Measurements from ENCODE around the gene DHCR24. TPM values are rescaled to one million over a fixed set of nuclear protein-coding genes. Genes with fewer than 3 reads are reported as not detected.
A peak's percentile ranks its signal among the peaks of the same experiment; 100 is the strongest.

DHCR24 gene
- total RNA-seq, 4 donors from 2014 or later, result 64.9 to 181 (median 125) TPM

DNA sequence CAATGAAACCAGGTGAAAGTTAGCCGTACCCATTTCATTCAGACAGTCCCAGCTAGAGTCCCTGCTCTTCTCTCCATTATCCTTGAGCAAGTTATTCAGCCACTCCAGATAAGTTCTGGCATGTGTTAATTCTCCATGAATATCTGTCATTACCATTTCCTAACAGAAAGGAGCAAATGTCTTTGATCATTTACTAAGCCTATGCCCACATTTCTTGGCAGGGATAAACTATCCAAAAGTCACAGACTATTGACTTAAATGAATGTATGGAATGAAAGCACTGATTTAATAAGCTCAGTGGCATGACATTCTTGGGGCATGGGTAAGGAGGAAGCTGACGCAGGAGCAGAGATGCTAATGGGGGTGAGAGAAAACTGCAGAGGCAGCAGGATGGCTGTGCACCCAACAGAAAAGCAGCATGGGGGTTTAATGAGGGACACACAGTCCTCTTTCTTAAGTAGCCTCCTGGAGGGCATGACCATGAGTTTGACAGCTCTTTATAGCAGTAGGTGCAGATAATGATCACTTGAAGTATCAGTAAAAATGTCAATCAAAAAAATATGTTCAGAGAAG lies 17.6 kb upstream of the DHCR24 start:
- DNase-seq (ENCODE audit: low spot score) (no peak), ATAC-seq (ENCODE audit: low FRiP score) (no peak)
- TF ChIP-seq, protein P1, sequence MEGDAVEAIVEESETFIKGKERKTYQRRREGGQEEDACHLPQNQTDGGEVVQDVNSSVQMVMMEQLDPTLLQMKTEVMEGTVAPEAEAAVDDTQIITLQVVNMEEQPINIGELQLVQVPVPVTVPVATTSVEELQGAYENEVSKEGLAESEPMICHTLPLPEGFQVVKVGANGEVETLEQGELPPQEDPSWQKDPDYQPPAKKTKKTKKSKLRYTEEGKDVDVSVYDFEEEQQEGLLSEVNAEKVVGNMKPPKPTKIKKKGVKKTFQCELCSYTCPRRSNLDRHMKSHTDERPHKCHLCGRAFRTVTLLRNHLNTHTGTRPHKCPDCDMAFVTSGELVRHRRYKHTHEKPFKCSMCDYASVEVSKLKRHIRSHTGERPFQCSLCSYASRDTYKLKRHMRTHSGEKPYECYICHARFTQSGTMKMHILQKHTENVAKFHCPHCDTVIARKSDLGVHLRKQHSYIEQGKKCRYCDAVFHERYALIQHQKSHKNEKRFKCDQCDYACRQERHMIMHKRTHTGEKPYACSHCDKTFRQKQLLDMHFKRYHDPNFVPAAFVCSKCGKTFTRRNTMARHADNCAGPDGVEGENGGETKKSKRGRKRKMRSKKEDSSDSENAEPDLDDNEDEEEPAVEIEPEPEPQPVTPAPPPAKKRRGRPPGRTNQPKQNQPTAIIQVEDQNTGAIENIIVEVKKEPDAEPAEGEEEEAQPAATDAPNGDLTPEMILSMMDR (IDR thresholded peaks at IDR 0.05), result no peak

DNA sequence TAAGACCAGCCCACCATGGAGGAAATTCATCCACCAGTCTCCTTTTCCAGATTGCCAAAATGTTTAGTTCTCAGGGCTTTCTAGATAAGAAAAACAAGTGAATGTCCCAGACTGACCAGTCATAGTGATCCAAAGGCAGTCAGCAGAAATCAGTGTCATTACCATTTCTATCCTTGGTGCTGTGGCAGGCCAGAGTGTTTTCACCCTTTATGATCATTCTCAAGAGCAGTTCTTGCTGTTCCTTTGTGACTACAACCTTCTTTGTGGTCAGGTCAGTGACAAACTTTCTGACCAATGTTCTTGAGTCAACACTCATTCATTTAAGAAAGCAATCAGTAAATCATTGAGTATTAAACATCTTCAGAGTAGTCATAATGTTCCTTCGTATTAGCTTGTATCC lies 7.3 kb upstream of the DHCR24 start:
- DNase-seq (ENCODE audit: low spot score) (no peak), ATAC-seq (ENCODE audit: low FRiP score) (no peak)
- TF ChIP-seq, protein P1 (IDR thresholded peaks at IDR 0.05), result no peak

DNA sequence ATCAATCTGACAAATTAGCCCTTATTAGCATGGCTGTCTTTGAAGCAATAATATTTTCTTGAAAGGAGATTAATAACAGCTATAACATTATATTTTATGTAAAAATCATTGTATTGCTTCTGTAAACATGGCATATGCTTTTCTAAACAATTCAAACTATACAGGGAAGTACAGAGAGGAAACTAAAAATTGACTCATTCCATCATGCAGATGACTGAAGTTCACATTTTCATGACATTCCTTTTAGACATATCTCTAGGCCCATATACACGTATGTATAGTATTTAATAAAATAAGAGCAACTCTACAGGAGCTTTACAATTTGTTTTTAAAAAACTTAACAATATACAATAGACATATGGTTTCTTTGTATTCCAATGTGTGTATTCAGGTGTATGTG lies 5.6 kb upstream of the DHCR24 start:
- no peak for ATAC-seq (ENCODE audit: low FRiP score)
- DNase-seq (ENCODE audit: low spot score), result no peak
- TF ChIP-seq, protein P1 (IDR thresholded peaks at IDR 0.05), result no peak

DNA sequence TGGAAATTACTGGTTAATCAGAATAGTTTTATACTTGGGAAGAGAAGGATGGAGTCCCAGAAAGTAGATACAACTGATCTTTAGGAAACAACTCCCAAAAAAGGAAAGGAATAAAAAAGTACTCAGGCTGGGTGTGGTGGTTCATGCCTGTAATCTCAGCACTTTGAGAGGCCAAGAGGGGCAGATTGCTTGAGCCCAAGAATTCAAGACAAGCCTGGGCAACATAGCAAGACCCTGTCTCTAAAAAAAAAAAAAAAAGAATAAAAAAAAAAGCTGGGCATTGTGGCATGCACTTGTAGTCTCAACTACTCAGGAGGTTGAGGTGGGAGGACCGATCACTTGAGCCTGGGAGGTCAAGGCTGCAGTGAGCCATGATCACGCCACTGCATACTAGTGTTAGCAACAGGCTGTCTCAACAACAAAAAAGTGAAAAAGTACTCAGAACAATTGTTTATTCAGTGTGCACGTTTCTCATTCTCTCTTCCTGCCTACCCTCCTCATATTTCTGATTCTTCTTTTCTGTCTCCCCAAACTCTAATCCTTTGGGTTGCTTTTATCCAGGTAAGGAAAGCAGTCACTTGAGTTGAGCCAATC lies 2.2 kb upstream of the DHCR24 start:
- TF ChIP-seq, protein P1 (IDR thresholded peaks at IDR 0.05), result no peak
- DNase-seq (ENCODE audit: low spot score), result no peak
- ATAC-seq (ENCODE audit: low FRiP score), result no peak

DNA sequence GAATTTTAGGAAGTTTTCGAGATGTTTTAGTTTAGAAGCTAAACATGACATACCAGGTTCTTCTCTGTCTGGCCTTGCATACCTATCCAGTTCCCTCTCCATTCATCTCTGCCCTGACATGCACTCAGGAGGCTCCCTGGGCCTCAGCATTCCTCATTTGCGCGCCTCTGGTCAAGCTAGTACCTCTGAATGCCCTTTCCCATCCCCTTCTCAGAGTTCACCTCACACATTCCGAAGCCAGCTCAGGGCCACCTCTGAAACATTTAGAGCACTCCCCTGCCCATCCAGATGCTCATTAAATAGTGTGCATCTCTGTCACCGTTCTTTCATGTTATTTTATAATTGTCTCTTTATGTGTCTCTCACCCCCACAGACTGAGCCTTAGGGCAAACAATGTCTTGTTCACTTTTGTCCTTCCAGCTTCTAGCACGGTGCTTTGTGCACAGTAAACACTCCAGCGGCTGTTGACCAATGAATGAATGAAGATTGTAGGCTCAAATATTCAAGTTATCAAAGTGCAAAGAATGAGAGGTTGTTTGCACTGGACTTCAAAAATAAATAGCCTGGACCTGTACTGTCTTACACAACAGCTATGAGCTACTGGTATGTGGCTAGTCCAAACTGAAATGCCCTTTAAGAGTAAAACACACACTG lies 1.2 kb upstream of the DHCR24 start:
- TF ChIP-seq, protein P1 (IDR thresholded peaks at IDR 0.05), result no peak
- no peak for ATAC-seq (ENCODE audit: low FRiP score)
- no peak for DNase-seq (ENCODE audit: low spot score)

DNA sequence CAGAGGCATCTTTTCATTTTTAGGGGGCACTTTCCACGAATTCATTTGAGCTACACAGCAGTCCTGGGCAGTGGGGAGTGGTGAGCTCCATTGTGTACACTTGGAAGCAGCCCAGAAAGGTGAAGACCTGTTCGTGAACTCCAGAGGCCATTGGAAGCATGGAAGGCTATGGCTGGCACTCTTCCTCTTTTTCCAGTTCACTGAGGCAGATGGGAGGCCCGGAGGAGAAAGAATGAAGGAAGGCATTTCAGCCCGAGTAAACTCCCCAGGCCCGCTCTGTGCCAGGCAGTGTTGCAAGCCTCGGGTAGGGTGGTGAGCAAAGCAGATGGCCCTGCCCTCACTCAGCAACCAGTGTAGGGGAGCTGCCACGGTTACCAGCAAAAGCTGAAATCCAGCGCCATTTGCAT lies 673 bp upstream of the DHCR24 start:
- TF ChIP-seq, protein P1 (IDR thresholded peaks at IDR 0.05), result no peak
- peak; percentile 58 for ATAC-seq (ENCODE audit: low FRiP score)
- DNase-seq (ENCODE audit: low spot score), result no peak

Measured in omental fat pad (tissue), 4 donors.